ENCODE measurements around the gene ZNF580.

ZNF580 gene

GRCh38 chr19:55619286-55619685 lies 21.5 kb upstream of the ZNF580 start:
- no peaks in the 10 kb centered on the region for H3K9me3 ChIP-seq (ENCODE audit: control insufficient read depth, insufficient read depth, low read depth, low read length)
- TF ChIP-seq TRIM28 (IDR thresholded peaks at IDR 0.05; ENCODE audit: borderline replicate concordance, low read length) (no peak), ZNF544 (tag by site-specific recombination; IDR thresholded peaks at IDR 0.05) (no peak), ZNF580 (tag by site-specific recombination; IDR thresholded peaks at IDR 0.05) (no peak), PRDM4 (tag by site-specific recombination; IDR thresholded peaks at IDR 0.05) (no peak)
- no peaks in the 10 kb centered on the region; the same call in 1 of the 2 replicates for H3K4me1 ChIP-seq (ENCODE audit: control insufficient read depth, insufficient read depth, low read length)

GRCh38 chr19:55620410-55621204 lies 20.2 kb upstream of the ZNF580 start:
- TF ChIP-seq ZNF473 (tag by site-specific recombination; IDR thresholded peaks at IDR 0.05) = no peak
- peak; percentile 47; the same call in 1 of the 2 replicates for TF ChIP-seq ZNF692 (tag by site-specific recombination; IDR thresholded peaks at IDR 0.05)
- 0 out of 2 replicates have a peak, but pooled peaks have one; percentile 46 for TF ChIP-seq ZFP69B (tag by site-specific recombination; IDR thresholded peaks at IDR 0.05)
- POLR2A ChIA-PET = interaction anchor here (1.0 to 9.1 kb wide), 2 partner anchors 15 to 34 kb away, joined by 5 to 75 read pairs; partner anchors contain the start of gene ZNF865
- H3K4me3 ChIP-seq (ENCODE audit: low read depth, low read length) = no peak overlapping the region
- no peak overlapping the region for H3K27ac ChIP-seq (ENCODE audit: extremely low read depth, low read depth, low read length)
- CTCF ChIA-PET = interaction anchor here (0.6 to 4.6 kb wide), 4 partner anchors 11 to 455 kb away, joined by 3 to 29 read pairs (median 14); partner anchors contain the start of gene ZNF865
- peaks cover 5% of the 10 kb centered on the region for H3K4me1 ChIP-seq (ENCODE audit: control insufficient read depth, insufficient read depth, low read length)
- peaks cover 5 to 18% of the 10 kb centered on the region in 2 experiments; a peak in 2 of 3 replicates for H3K36me3 ChIP-seq (ENCODE audit: control insufficient read depth in 2 of 2, insufficient read depth in 1 of 2, low read length in 2 of 2)
- H3K9me3 ChIP-seq (ENCODE audit: control insufficient read depth, insufficient read depth, low read depth, low read length) = no peaks in the 10 kb centered on the region

More at GRCh38 chr19:55619286-55619685, 21.5 kb upstream of the ZNF580 start:
- POLR2A ChIA-PET = interaction anchor here (0.8 to 9.1 kb wide), 4 partner anchors 14 to 38 kb away, joined by 3 to 75 read pairs (median 6); partner anchors contain the start of genes FIZ1, ZNF579 and ZNF865
- CTCF ChIA-PET = interaction anchor here (1.6 to 4.6 kb wide), 3 partner anchors 13 to 115 kb away, joined by 5 to 29 read pairs (median 23); partner anchors contain the start of gene ZNF865
- Histone ChIP-seq H3K36me3 (ENCODE audit: control insufficient read depth in 2 of 2, insufficient read depth in 1 of 2, low read length in 2 of 2) (peaks cover 5 to 28% of the 10 kb centered on the region in 2 experiments; a peak in 2 of 3 replicates), H3K4me3 (ENCODE audit: low read depth, low read length) (no peak overlapping the region), H3K27ac (ENCODE audit: extremely low read depth, low read depth, low read length) (no peak overlapping the region)

GRCh38 chr19:55621205-55621672 lies 19.6 kb upstream of the ZNF580 start:
- Histone ChIP-seq H3K27ac (ENCODE audit: extremely low read depth, low read depth, low read length) (no peak overlapping the region), H3K4me3 (ENCODE audit: low read depth, low read length) (no peak overlapping the region), H3K4me1 (ENCODE audit: control insufficient read depth, insufficient read depth, low read length) (peaks cover 5% of the 10 kb centered on the region), H3K9me3 (ENCODE audit: control insufficient read depth, insufficient read depth, low read depth, low read length) (no peaks in the 10 kb centered on the region), H3K36me3 (ENCODE audit: control insufficient read depth in 2 of 2, insufficient read depth in 1 of 2, low read length in 2 of 2) (peaks cover 5 to 12% of the 10 kb centered on the region in 2 experiments; a peak in 2 of 3 replicates)
- TF ChIP-seq ZNF174 (tag by site-specific recombination; IDR thresholded peaks at IDR 0.05) (no peak), ZNF202 (tag by site-specific recombination; IDR thresholded peaks at IDR 0.05; ENCODE audit: borderline replicate concordance) (no peak), ZNF404 (tag by site-specific recombination; IDR thresholded peaks at IDR 0.05) (no peak), ZNF654 (tag by site-specific recombination; IDR thresholded peaks at IDR 0.05; ENCODE audit: low read depth) (no peak), ZSCAN30 (tag by site-specific recombination; IDR thresholded peaks at IDR 0.05) (no peak), PRDM10 (tag by site-specific recombination; IDR thresholded peaks at IDR 0.05) (no peak), ZBTB44 (tag by site-specific recombination; IDR thresholded peaks at IDR 0.05) (no peak)
- ChIA-PET CTCF (interaction anchor here (0.6 to 4.6 kb wide), 3 partner anchors 11 to 129 kb away, joined by 3 to 29 read pairs (median 23); partner anchors contain the start of gene ZNF865), POLR2A (interaction anchor here (9.1 kb wide), 1 partner anchor 16 kb away, joined by 75 read pairs; the partner anchor contains the start of gene ZNF865)

Data from HEK293 (cell line).